HG03175 (cell line): ENCODE data around the gene TBC1D3K.
"Not testable (repeated sequence)": the region's sequence is repeated elsewhere in the genome, so short reads cannot be mapped to it uniquely, and the experiment has no call there.

Source experiments
- ATAC-seq: cut with Tn5 transposase; IDR thresholded peaks from one replicate; pipeline ENCODE4 v1.9.1; 2021; ENCODE audit warnings: mild to moderate bottlenecking, moderate library complexity; ENCODE audit not compliant: unreplicated experiment

Gene TBC1D3K

GRCh38 chr17:37924115-37924514 is at the start of gene TBC1D3K:
TBC1D3K (plus strand) TSS chr17:37924415; CDS start chr17:37926000, 1,585 bp downstream.
- ATAC-seq = not testable (repeated sequence)

DNA sequence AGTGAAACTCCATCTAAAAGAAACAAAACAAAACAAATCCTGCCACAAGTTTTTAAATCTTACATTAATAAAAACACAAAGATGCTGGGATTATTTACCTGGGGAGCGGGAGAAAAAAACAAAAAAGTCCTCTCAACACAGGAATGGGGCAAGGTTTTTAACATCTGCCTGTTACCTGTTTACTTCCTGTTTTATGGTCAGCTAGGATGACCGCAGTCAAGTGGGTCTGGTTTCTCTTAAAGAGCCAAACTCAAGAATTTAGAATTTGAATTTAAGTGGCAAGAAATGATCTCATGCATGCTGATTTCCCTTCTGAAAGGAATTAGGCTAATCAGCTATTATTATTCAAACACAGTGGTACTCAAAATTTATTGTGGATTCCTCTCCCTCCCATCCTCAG is 39.7 kb upstream of the TBC1D3K start:
- ATAC-seq = no peak

GRCh38 chr17:37885136-37885535 is 39.1 kb upstream of the TBC1D3K start:
- no peak for ATAC-seq

DNA sequence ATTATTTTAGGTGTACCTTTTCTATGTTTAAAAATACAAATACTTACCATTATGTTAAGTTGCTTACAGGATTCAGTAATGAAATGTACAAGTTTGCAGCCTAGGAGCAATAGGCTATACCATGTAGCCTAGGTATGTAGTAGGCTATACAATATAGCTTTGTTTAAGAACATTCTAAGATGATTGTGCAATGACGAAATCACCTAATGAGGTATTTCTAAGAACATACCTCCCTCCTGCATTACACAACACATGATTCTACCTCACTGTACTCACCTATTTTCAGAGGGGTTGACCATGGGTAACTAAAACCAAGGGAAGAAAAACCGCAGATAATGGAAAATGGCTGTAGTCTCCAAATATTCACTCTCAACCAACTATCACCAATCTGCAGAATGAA is 35.3 kb upstream of the TBC1D3K start:
- ATAC-seq = no peak

DNA sequence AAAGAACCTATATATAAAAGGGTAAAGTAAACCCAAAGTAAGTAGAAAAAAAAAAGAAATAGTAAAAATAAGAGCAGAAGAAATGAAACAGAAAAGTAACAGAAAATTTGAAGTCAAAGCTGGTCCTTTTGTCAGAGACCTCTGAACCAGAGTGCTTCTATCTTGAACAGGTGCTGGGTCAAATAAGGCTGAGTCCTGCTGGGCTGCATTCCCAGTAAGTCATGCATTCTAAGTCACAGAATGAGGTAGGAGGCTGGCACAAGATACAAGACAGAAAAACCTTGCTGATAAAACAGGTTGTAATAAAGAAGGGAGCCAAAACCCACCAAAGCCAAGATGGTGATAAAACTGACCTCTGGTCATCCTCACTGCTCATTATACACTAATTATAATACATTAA is 27.3 kb upstream of the TBC1D3K start:
- not testable (repeated sequence) for ATAC-seq
